GM12878 (cell line): ENCODE data around the gene ZMIZ1.

Experiments used
- HDAC6 ChIP-seq: fragments of 200-600 bp; sonication (generic); IDR thresholded peaks from one replicate; pipeline ENCODE4 v1.8.0; 2017; ENCODE audit warnings: antibody characterized with exemption; ENCODE audit not compliant: unreplicated experiment
- RFX5 ChIP-seq: IDR thresholded peaks from 2 replicates; pipeline ENCODE4 v1.6.1; 2011; ENCODE audit warnings: low read depth, low read length, improper control_type of control experiment
- SIN3A ChIP-seq: IDR thresholded peaks from 2 replicates; pipeline ENCODE4 v1.6.1; 2012; ENCODE audit warnings: low read depth, low read length, improper control_type of control experiment
- ZBTB40 ChIP-seq: fragments of 450-650 bp; IDR thresholded peaks from 2 replicates; pipeline ENCODE4 v1.6.1; 2016; ENCODE audit warnings: mild to moderate bottlenecking, moderate library complexity, borderline replicate concordance

DNA sequence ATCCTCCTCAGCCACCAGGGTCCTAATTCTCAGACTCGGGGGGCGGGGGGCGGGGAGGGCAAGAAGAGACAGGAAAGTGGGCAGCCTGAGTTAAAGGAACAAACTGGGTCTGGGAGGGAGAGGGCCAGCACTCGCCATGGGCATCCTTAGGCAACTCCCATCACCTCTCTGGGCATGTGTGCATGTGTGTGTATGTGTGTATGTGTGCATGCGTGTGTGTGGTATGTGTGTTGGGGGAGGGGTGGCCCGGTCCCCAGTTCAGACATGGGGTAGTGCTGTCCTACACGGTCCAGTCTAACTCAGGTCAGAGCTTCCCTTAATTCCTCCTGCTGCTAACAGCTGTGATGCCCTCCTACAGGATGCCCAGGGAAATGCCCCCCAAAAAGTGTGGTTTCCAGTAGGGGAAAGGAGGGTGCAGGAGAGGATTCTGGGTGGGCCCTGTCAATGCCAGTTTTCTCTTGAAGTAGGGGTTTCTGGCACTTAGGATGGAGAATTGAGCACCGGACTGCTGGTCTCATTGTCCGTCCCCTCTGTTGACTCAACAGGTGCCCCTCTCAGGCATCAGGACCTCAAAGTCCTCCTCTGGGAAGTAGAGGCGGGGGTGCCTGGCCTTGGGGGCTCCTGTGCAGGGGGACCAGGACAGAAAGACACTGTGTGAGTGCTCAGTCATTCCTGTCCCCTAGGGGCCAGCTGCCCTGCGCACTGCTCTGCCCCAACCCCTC, 15.1 kb upstream of the ZMIZ1 start:
- TF ChIP-seq HDAC6: no peak
- no peak for TF ChIP-seq SIN3A
- TF ChIP-seq RFX5: no peak
- TF ChIP-seq ZBTB40: no peak
